Activated CD4-positive, alpha-beta T cell treated with anti-CD3 and anti-CD28 coated beads, Interleukin-2, Interleukin-4, amounts not matched to agents 100 ng/mL and 50 ng/mL, durations not matched to agents 16 hours and 8 hours (primary cell): ENCODE results near the gene CSNK1D.
A peak's percentile ranks its signal among the peaks of the same experiment; 100 is the strongest.

ENCODE experiments used
- DNase-seq: peaks from one replicate; pipeline ENCODE4 v3.0.0-alpha.2; 2020; ENCODE audit warnings: low spot score

Gene CSNK1D

GRCh38 chr17:82240506-82241182 lies 32.9 kb downstream of the CSNK1D start:
- DNase-seq: no peak

- no peak for DNase-seq
These were observed 33.5 kb downstream of the CSNK1D start for GRCh38 chr17:82239926-82240505.

GRCh38 chr17:82239401-82239925 lies 34.0 kb downstream of the CSNK1D start:
- no peak for DNase-seq

GRCh38 chr17:82238472-82239201 lies 34.9 kb downstream of the CSNK1D start:
- peak; percentile 78 for DNase-seq

GRCh38 chr17:82237746-82238471 lies 35.6 kb downstream of the CSNK1D start:
- no peak for DNase-seq

DNA sequence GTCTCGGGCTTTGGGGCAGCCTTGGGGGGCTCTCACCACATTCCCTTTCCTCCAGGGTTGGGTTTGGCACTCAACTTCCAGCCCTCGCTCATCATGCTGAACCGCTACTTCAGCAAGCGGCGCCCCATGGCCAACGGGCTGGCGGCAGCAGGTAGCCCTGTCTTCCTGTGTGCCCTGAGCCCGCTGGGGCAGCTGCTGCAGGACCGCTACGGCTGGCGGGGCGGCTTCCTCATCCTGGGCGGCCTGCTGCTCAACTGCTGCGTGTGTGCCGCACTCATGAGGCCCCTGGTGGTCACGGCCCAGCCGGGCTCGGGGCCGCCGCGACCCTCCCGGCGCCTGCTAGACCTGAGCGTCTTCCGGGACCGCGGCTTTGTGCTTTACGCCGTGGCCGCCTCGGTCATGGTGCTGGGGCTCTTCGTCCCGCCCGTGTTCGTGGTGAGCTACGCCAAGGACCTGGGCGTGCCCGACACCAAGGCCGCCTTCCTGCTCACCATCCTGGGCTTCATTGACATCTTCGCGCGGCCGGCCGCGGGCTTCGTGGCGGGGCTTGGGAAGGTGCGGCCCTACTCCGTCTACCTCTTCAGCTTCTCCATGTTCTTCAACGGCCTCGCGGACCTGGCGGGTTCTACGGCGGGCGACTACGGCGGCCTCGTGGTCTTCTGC lies 36.3 kb downstream of the CSNK1D start:
- no peak for DNase-seq

DNA sequence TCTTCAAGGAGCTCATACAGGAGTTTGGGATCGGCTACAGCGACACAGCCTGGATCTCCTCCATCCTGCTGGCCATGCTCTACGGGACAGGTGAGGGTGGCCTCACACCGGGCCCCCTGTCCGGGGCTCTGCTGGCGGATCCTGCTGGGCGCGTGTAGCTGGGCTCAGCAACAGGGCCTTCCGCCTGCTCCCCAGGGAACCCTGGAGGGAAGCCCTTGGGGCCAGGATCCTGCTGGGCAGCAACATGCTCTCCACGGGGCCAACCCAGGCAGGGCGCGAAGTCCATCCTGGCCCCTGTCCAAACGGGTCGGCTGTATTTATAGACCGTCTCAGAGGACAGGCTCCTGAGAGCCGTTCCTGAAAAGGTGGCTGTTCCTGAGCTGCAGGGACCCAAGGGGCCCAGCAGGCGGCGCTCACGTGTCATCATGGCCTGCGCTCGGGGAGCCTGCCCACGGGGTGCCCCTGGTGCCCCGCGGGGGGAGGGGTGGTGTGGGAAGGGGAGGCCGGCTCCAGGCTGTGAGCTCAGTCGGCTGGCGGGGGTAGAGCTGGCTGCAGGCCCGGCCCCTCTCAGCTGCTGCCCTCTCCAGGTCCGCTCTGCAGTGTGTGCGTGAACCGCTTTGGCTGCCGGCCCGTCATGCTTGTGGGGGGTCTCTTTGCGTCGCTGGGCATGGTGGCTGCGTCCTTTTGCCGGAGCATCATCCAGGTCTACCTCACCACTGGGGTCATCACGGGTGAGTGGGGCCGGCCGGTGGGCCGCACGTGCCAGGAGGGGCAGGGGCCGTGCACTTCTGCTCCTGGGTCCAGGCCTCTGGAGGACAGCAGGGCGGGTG lies 37.1 kb downstream of the CSNK1D start:
- DNase-seq: peak; percentile 69

DNA sequence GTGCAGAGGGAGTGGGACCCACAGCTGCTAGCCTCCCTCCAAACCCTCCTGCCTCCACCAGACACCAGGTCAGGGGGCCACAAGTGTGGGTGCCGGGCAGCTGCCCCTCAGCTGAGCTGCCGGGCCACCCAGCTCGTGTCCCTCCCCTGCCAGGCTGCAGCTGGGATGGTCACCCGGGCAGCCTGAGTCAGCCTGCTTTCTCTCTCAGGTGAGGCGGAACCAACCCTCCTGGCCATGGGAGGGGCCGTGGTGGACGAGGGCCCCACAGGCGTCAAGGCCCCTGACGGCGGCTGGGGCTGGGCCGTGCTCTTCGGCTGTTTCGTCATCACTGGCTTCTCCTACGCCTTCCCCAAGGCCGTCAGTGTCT lies 37.7 kb downstream of the CSNK1D start:
- no peak for DNase-seq

- DNase-seq: no peak
These were observed 38.3 kb downstream of the CSNK1D start for GRCh38 chr17:82235056-82235774.

DNA sequence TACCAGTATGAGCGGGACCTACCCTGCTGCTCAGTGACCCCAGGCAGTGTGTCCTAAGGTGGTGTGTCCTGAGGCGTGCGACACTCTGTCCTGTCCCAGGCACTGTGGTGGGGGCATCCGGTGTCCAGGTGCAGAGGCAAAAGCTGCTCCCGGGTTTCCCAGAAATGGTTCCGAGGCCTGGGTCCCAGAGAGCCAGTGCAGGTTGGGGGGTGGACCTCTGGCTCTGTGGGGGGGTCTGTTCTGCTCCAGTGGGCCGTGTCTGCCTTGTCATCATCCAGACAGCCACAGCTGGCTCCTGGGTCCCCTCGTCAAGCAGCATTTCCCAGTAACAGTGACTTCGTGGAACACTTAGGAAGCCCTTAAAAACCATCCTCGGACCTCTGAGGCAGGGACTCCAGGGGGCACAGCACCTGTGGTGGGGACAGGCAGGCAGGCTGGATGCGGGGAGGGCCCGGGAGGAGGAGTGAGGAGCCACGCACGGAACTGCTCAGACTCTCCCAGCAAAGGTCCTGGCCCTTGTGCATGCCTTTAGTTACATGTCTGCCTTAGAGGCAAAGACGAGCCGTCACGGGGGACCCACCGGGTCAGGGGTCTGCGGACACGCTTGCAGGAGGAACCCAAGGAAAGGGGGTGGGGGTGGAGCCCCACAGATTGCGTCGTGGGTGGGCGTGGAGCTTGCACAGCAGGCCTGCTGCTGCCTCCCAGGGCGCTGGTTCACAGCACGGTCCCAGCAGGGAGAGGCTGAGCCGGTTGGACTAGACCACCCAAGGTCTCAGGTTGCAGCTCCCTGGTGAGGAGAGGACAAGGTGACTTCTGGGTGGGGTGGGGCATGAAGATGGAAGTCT lies 39.1 kb downstream of the CSNK1D start:
- no peak for DNase-seq

DNA sequence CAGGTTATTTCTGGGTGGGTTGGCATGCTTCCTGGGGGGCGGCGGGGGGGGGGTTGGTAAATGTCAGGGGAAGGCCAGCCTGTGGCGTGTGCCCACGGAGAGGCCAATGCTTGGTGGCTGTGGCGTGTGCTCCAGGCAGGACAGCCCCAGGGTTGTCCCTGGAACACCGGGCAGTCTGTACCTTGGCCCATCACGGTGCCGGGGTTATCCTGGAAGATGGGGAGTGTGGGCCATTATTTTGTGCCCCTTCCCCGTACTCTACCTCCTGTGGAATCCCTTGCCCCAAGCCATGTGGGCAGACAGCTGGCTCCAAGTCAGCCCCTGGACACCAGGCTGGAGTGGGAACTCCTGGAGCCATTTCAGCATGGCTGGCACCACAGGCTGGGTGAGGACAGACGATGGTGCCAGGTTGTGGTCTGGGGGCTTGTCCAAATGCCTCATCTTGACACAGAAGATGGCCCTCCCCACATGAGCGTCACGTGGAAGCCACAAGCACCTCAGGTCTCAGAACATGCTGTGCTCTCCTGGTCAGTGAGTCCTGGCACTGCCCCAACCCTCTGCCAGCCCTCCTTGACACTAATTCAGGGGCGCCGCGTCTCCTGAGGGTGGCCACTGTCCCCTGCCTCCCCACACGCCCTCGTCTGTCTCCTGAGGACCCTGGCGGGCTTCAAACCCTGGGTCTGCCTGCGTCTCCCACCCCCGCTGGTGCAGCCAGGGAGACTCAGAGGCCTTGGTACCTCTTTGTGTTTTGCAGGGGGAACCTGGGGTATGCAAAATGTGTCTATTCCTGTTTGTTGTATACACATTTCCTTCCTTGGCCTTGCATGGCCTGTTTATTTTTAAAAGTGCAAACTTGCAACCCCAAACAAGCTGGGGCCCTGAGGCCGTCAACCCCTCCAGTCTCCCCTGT lies 40.4 kb downstream of the CSNK1D start:
- no peak for DNase-seq

DNA sequence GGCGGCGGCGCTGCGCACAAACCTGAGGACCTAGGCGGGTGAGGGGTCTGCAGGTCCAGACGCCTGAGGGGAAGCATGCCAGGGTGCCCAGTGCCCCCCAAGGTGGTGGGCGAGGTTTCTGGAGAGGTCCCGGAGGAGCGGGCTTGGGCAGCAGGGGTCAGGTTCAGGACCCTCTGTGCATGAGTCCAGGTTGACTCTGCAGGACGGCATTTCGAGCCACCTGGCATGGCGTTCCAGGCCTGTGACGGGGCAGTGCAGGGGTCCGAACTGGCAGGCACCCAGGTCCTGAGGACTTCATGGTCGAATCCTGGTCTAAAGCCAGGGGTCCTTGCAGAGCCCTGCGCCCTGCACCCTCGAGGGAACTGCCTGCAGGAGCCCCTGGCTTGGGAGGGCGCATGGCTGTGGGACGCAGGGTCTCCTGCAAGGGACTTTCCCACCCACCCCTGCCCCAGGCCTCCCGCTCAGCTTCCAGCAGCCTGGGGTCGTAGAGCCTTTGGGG lies 41.1 kb downstream of the CSNK1D start:
- no peak for DNase-seq

DNA sequence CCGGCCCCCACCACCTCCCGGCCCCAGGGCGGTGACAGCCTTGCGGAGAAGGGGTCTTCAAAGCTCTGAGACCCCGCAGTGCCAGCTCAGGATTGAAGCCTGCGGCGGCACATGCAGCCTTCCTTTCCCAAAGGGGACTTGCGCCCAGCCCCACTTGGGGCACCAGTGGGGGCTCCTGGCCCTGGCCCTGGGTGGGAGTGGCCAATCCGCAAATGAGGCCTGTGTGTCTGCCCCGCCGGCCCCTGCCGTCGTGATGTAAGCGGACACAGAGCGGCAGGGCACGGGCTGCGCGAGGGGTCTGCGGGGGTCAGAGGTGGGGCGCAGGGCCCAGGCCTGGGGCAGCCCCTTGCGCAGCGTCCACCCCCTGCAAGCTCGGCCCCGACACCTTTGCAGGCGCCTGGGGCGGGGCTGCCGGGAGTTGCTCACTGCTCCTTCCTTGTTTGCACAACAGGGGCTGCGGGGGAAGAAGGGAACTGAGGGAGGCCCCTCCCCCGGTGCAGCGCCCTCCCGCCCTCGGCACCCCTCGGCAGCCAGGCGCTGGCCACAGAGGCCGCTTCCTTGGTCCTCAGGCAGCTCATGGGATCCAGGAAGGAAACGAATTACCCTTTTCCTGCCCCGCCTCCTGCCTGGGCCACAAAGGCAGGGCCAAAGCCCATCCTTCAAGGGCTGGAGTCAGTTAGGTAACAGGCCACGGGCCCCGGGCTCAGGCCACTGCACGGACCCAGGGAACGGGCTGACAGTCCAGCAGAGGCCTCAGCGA lies 41.8 kb downstream of the CSNK1D start:
- no peak for DNase-seq

DNA sequence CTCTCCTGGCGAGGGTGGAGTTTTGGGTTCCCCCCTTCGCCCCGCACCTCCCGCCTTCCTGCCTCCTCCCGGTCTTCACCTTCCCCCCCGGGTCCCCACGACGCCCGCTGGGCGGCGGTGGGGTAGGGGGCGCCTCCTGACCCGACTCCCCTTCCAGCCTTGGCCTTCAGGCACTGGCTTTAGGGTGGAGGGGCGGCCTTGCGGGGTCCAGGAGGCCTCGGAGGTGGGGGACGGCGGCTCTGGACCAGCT lies 42.3 kb downstream of the CSNK1D start:
- no peak for DNase-seq

GRCh38 chr17:82230609-82231311 lies 42.7 kb downstream of the CSNK1D start:
- DNase-seq: peak; percentile 44

DNA sequence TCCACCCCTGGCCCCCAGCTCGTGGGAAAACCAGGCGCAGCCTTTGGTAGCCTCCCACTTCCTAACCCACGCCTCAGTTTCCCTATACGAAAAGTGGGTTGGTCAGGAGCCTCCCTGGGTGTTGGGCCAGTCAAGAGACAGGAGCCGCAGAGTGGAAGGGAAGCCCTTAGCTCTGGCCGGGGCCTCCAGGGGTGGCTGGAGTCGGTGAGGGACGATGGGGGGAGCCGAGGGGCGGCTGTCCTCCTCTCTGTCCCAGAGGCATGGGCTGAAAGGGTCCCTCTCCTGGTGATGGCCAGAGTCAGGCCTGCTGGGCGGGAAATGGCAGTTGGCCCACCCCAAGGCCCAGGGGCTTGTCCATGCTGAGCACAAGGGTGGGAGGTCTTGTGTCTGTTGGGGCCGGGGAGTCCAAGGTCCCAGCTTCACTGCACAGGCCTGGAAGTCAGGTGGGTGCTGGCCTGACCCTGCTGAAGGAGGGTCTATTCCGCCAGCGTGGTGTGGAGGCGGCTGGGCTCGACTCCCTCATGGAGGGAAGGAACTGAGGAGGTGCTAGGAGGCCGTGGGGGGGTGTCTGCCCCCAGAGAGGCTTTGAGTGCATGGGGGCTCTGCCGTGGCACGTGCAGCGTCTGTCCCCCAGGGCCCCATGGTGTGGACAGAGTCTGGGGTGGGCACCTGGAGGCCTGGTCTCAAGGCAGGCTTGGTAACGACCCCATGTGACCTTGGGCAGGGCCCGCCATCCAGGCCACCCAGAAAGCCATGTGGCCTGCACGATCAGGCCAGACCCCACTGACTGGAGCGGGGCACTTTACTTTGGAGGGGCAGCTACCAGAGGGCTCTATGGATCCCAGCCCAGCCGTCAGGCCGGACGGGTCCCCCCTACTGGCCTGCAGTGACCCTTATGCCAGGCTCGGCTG lies 43.5 kb downstream of the CSNK1D start:
- no peak for DNase-seq
